NCI-H146 (cell line): Measurements from ENCODE around the gene FBXO38.
A peak's percentile ranks its signal among the peaks of the same experiment; 100 is the strongest.
"Not testable (repeated sequence)": the region's sequence is repeated elsewhere in the genome, so short reads cannot be mapped to it uniquely, and the experiment has no call there.

Source experiments
- DNase-seq: peaks from one replicate; lab custom pipeline; 2025; lab: John Stamatoyannopoulos, UW

FBXO38 gene

GRCh38 chr5:148433826-148434225 lies 50.1 kb downstream of the FBXO38 start:
- no peak for DNase-seq

GRCh38 chr5:148436029-148436428 lies 52.3 kb downstream of the FBXO38 start:
- no peak for DNase-seq

GRCh38 chr5:148437249-148437648 lies 53.5 kb downstream of the FBXO38 start:
- DNase-seq = no peak

- DNase-seq = no peak
Observed at GRCh38 chr5:148438933-148439332, 55.2 kb downstream of the FBXO38 start.

GRCh38 chr5:148443241-148443640 lies 59.5 kb downstream of the FBXO38 start:
- DNase-seq = no peak

GRCh38 chr5:148443998-148444397 lies 60.2 kb downstream of the FBXO38 start:
- peak; percentile 28 for DNase-seq

GRCh38 chr5:148445578-148445977 lies 61.8 kb downstream of the FBXO38 start:
- DNase-seq = no peak

GRCh38 chr5:148446611-148447010 lies 62.9 kb downstream of the FBXO38 start:
- DNase-seq = no peak

GRCh38 chr5:148452499-148453193 lies 68.9 kb downstream of the FBXO38 start:
- no peak for DNase-seq

- DNase-seq = peak; percentile 1
Observed at GRCh38 chr5:148454576-148454975, 70.8 kb downstream of the FBXO38 start.

- DNase-seq = no peak
Observed at GRCh38 chr5:148455185-148455584, 71.4 kb downstream of the FBXO38 start.

GRCh38 chr5:148457183-148457620 lies 73.4 kb downstream of the FBXO38 start:
- peak; percentile 80 for DNase-seq

GRCh38 chr5:148458036-148458888 lies 74.5 kb downstream of the FBXO38 start:
- no peak for DNase-seq

- DNase-seq = no peak
Observed at GRCh38 chr5:148459669-148460068, 75.9 kb downstream of the FBXO38 start.

- no peak for DNase-seq
Observed at GRCh38 chr5:148465381-148466235, 81.8 kb downstream of the FBXO38 start.

- DNase-seq = no peak
Observed at GRCh38 chr5:148466236-148466580, 82.5 kb downstream of the FBXO38 start.

GRCh38 chr5:148467958-148468357 lies 84.2 kb downstream of the FBXO38 start:
- no peak for DNase-seq

- not testable (repeated sequence) for DNase-seq
Observed at GRCh38 chr5:148468746-148469145, 85.0 kb downstream of the FBXO38 start.

GRCh38 chr5:148469501-148469935 lies 85.8 kb downstream of the FBXO38 start:
- no peak for DNase-seq

- no peak for DNase-seq
Observed at GRCh38 chr5:148471379-148471778, 87.6 kb downstream of the FBXO38 start.

GRCh38 chr5:148474025-148474511 lies 90.3 kb downstream of the FBXO38 start:
- DNase-seq = no peak

- DNase-seq = no peak
Observed at GRCh38 chr5:148476302-148476701, 92.5 kb downstream of the FBXO38 start.
